ENCODE data around the gene ZFY.

ZFY gene

DNA sequence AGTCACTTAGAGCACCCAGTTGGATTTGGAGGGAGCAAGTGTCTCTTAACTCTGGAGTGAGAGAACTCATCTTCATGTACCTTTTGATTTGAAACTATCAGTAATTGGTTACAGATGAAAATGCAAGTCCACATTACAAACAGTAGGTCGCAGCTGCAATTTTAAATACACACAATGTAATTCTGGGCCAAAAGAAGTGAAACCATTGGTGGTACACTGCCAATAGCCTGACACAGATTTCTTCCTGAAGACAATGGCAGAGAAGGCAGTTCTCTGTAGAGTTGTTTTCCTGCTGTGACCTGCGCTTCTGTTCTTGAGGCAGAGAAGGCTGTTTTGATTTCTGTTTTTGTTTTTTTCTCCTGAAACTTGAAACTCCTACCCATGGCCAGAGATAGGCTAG lies 86.0 kb downstream of the ZFY start:
- no peak for DNase-seq (ENCODE audit: low spot score)
- TF ChIP-seq, protein P1, sequence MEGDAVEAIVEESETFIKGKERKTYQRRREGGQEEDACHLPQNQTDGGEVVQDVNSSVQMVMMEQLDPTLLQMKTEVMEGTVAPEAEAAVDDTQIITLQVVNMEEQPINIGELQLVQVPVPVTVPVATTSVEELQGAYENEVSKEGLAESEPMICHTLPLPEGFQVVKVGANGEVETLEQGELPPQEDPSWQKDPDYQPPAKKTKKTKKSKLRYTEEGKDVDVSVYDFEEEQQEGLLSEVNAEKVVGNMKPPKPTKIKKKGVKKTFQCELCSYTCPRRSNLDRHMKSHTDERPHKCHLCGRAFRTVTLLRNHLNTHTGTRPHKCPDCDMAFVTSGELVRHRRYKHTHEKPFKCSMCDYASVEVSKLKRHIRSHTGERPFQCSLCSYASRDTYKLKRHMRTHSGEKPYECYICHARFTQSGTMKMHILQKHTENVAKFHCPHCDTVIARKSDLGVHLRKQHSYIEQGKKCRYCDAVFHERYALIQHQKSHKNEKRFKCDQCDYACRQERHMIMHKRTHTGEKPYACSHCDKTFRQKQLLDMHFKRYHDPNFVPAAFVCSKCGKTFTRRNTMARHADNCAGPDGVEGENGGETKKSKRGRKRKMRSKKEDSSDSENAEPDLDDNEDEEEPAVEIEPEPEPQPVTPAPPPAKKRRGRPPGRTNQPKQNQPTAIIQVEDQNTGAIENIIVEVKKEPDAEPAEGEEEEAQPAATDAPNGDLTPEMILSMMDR (IDR thresholded peaks at IDR 0.05; ENCODE audit: extremely low read depth, missing control alignments), result no peak

DNA sequence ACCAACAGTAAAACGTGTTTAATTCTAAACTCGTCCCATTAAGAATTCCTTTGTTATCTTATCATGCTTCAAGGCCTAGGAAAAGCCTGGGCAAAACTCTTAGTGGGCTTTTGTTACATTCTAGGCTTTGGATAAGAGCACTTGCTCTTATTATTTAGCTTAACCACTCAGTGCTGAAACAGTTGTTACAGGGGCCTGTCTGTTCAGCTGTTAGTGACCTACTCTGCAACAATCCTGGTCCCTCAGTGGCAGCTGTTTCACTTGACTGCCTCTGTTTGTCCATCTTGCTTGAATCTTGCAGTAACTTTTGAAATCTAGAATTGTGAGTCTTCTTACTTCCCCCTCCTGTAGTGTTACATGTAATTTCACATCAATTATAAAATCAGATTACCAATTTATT lies 88.4 kb downstream of the ZFY start:
- no peak for DNase-seq (ENCODE audit: low spot score)
- TF ChIP-seq, protein P1 (IDR thresholded peaks at IDR 0.05; ENCODE audit: extremely low read depth, missing control alignments), result no peak

DNA sequence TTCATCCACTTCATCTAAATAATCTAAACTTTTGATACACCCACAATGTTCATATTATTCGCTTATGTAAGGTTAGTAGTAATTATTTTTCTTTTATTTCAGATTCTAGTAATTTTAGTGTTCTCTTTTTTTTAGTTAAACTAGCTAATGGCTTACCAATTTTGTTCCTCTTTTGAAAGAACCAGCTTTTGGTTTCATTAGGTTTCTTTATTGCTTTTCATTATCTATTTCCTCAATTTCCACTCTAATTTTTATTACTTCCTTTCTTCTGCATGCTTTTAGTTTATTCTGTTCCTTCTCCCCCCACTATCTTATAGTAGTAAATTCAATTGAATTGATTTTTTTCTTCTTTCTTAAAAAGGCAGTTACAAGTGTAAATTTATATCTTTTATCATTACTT lies 90.2 kb downstream of the ZFY start:
- TF ChIP-seq, protein P1 (IDR thresholded peaks at IDR 0.05; ENCODE audit: extremely low read depth, missing control alignments), result no peak
- no peak for DNase-seq (ENCODE audit: low spot score)

Measured in GM20000 (cell line).